ENCODE data around the gene NUDT14.
A peak's percentile ranks its signal among the peaks of the same experiment; 100 is the strongest.

The NUDT14 gene

GRCh38 chr14:105172476-105172875 is 8.6 kb downstream of the NUDT14 start:
- DNase-seq: no peak

GRCh38 chr14:105171004-105171673 is 10.0 kb downstream of the NUDT14 start:
- DNase-seq: peak; percentile 67

GRCh38 chr14:105169776-105170655 is 11.1 kb downstream of the NUDT14 start:
- no peak for DNase-seq

- no peak for DNase-seq
Measured at GRCh38 chr14:105168979-105169507, 12.1 kb downstream of the NUDT14 start.

- peak; percentile 65 for DNase-seq
Measured at GRCh38 chr14:105168496-105168978, 12.6 kb downstream of the NUDT14 start, which contains the start of gene JAG2. Gene JAG2 (minus strand): TSS chr14:105168776. CDS start chr14:105168420, 356 bp downstream.

GRCh38 chr14:105168093-105168420 is 13.1 kb downstream of the NUDT14 start:
- no peak for DNase-seq

GRCh38 chr14:105167303-105168092 is 13.6 kb downstream of the NUDT14 start:
- DNase-seq: no peak

GRCh38 chr14:105166571-105167302 is 14.4 kb downstream of the NUDT14 start:
- DNase-seq: no peak

GRCh38 chr14:105165761-105166485 is 15.2 kb downstream of the NUDT14 start:
- no peak for DNase-seq

- peak; percentile 90 for DNase-seq
Measured at GRCh38 chr14:105165134-105165704, 15.9 kb downstream of the NUDT14 start.

GRCh38 chr14:105163040-105163742 is 17.9 kb downstream of the NUDT14 start:
- peak; percentile 82 for DNase-seq

GRCh38 chr14:105162669-105162979 is 18.5 kb downstream of the NUDT14 start:
- no peak for DNase-seq

- DNase-seq: no peak
Measured at GRCh38 chr14:105161964-105162668, 19.0 kb downstream of the NUDT14 start.

- DNase-seq: peak; percentile 91
Measured at GRCh38 chr14:105161309-105161708, 19.8 kb downstream of the NUDT14 start.

- no peak for DNase-seq
Measured at GRCh38 chr14:105160776-105161175, 20.3 kb downstream of the NUDT14 start.

GRCh38 chr14:105159344-105159743 is 21.8 kb downstream of the NUDT14 start:
- no peak for DNase-seq

GRCh38 chr14:105158794-105159193 is 22.3 kb downstream of the NUDT14 start:
- no peak for DNase-seq

- no peak for DNase-seq
Measured at GRCh38 chr14:105157872-105158271, 23.2 kb downstream of the NUDT14 start.

- DNase-seq: no peak
Measured at GRCh38 chr14:105156414-105157375, 24.4 kb downstream of the NUDT14 start.

Measured in NCI-H345 (cell line).